HepG2 (cell line): ENCODE measurements around the gene IQSEC1. TPM values are rescaled to one million over a fixed set of nuclear protein-coding genes. Genes with fewer than 3 reads are reported as not detected.

Experiments
- ATF1 ChIP-seq: IDR thresholded peaks from 2 replicates; pipeline ENCODE4 v1.6.1; 2016; ENCODE audit warnings: mild to moderate bottlenecking, control low read depth
- BRF2 ChIP-seq: sonication (generic); formaldehyde crosslinking; IDR thresholded peaks from 2 replicates; pipeline ENCODE4 v1.8.1; 2022; ENCODE audit warnings: mild to moderate bottlenecking, missing genetic modification reagents
- KAT2B ChIP-seq: fragments of 150-350 bp; IDR thresholded peaks from 2 replicates; pipeline ENCODE4 v1.6.1; 2014; ENCODE audit warnings: low read depth, low read length, borderline replicate concordance
- KIAA2018 ChIP-seq: sonication (generic); formaldehyde crosslinking; IDR thresholded peaks from 2 replicates; pipeline ENCODE4 v1.5.0; 2020; ENCODE audit warnings: mild to moderate bottlenecking, missing genetic modification reagents, borderline replicate concordance
- KLF12 ChIP-seq: sonication (generic); formaldehyde crosslinking; IDR thresholded peaks from 2 replicates; pipeline ENCODE4 v1.4.0; 2020; ENCODE audit warnings: missing genetic modification reagents, borderline replicate concordance
- MLX ChIP-seq: IDR thresholded peaks from 2 replicates; pipeline ENCODE4 v1.6.1; 2016
- NFYC ChIP-seq: IDR thresholded peaks from 2 replicates; pipeline ENCODE4 v1.6.1; 2016; ENCODE audit warnings: missing genetic modification reagents, missing compliant biosample characterization
- SNAI1 ChIP-seq: sonication (generic); formaldehyde crosslinking; IDR thresholded peaks from 2 replicates; pipeline ENCODE4 v1.5.0; 2020; ENCODE audit warnings: mild to moderate bottlenecking, missing genetic modification reagents, borderline replicate concordance
- TIGD3 ChIP-seq: sonication (generic); formaldehyde crosslinking; IDR thresholded peaks from 2 replicates; pipeline ENCODE4 v1.5.1; 2020; ENCODE audit warnings: mild to moderate bottlenecking, missing genetic modification reagents, borderline replicate concordance
- ZNF280D ChIP-seq: sonication (generic); formaldehyde crosslinking; IDR thresholded peaks from 2 replicates; pipeline ENCODE4 v1.5.1; 2020; ENCODE audit warnings: mild to moderate bottlenecking, missing genetic modification reagents
- ZNF749 ChIP-seq: sonication (generic); formaldehyde crosslinking; IDR thresholded peaks from 2 replicates; pipeline ENCODE4 v1.8.0; 2022; ENCODE audit warnings: mild to moderate bottlenecking, missing genetic modification reagents, moderate library complexity, borderline replicate concordance
- polyA plus RNA-seq, 8 experiments: library from polyadenylated mRNA; depleted of rRNA in 3 of 8; stranded (reverse) in 7 of 8; unstranded in 1 of 8; fragments of >200 nt; fragmentation: Illumina TruSeq in 4 of 8; extraction: Trizol in 4 of 8; gene quantifications; 2 replicates each; pipeline versions ENCODE4 v1.2.1 to v1.2.3, GENCODE V29; 2011 to 2016; ENCODE audit warnings: low read depth in 4 of 8, missing spikeins in 1 of 8, mixed read lengths in 1 of 8; ENCODE audit not compliant: insufficient read depth in 1 of 8
- total RNA-seq, 5 experiments: library from RNA; depleted of rRNA; stranded (reverse); fragments of >200 nt; fragmentation: Illumina TruSeq; extraction: Trizol; gene quantifications; 2 replicates each; pipeline ENCODE4 v1.2.3, GENCODE V29; 2016; ENCODE audit warnings: low read depth in 1 of 5
- TF ChIP-seq, protein P1 (sequence below): IDR thresholded peaks from 2 replicates; pipeline ENCODE4 v1.6.1; 2016; ENCODE audit warnings: missing compliant biosample characterization, missing genetic modification reagents, borderline replicate concordance

IQSEC1 gene
- total and polyA plus RNA-seq, 2 of the 13 experiments (the other 11 are each of a cell fraction or from before 2014, with no cell fraction given) = 17.4 to 20.2 TPM

GRCh38 chr3:13111873-13112520, 38.8 kb upstream of the IQSEC1 start (continued):
- no peak for TF ChIP-seq ZNF280D (CRISPR knock-in tag)
- TF ChIP-seq BRF2 = no peak
- peak; percentile 93; the same call in 1 of the 2 replicates for TF ChIP-seq SNAI1
- peak; percentile 59 for TF ChIP-seq NFYC (CRISPR knock-in tag)
- TF ChIP-seq ATF1 (CRISPR knock-in tag) = no peak
- no peak for TF ChIP-seq KLF12 (CRISPR knock-in tag)
- no peak for TF ChIP-seq TIGD3 (CRISPR knock-in tag)
- no peak for TF ChIP-seq KIAA2018 (CRISPR knock-in tag)
- no peak for TF ChIP-seq MLX (CRISPR knock-in tag)
- no peak for TF ChIP-seq KAT2B
- no peak for TF ChIP-seq ZNF749 (CRISPR knock-in tag)
- TF ChIP-seq, protein P1, sequence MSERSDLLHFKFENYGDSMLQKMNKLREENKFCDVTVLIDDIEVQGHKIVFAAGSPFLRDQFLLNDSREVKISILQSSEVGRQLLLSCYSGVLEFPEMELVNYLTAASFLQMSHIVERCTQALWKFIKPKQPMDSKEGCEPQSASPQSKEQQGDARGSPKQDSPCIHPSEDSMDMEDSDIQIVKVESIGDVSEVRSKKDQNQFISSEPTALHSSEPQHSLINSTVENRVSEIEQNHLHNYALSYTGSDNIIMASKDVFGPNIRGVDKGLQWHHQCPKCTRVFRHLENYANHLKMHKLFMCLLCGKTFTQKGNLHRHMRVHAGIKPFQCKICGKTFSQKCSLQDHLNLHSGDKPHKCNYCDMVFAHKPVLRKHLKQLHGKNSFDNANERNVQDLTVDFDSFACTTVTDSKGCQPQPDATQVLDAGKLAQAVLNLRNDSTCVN (CRISPR knock-in tag) = no peak
